GM19455 (cell line): ENCODE results near the gene ADARB2.
"Not testable (repeated sequence)": the region's sequence is repeated elsewhere in the genome, so short reads cannot be mapped to it uniquely, and the experiment has no call there.

ENCODE experiments used
- ATAC-seq: cut with Tn5 transposase; IDR thresholded peaks from one replicate; pipeline ENCODE4 v1.9.1; 2021; ENCODE audit not compliant: unreplicated experiment

Gene ADARB2

DNA sequence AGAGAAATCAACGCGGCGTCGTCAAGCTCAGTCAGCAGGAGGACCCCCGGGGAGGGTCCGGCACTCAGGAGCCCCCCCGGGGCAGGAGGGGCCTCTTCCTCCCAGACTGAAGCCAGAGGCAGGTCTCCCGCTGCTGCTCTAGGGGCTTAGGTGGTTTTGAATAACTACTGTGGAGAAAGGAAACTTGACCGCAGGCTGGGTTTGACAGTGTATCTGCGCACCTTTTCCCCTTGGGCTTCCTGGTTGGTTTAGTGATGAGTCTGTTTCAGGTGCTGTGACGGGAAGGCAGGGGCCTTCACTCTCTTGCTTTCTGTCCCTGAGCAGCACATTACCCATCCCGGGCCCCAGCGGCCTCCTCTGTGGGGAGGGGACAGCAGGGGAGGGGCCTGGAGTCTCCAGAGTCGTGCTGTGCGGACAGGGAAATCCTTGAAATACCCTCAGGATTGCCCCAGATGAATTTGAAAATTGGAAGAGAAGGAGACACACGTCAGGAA lies 262.2 kb downstream of the ADARB2 start:
- no peak for ATAC-seq

DNA sequence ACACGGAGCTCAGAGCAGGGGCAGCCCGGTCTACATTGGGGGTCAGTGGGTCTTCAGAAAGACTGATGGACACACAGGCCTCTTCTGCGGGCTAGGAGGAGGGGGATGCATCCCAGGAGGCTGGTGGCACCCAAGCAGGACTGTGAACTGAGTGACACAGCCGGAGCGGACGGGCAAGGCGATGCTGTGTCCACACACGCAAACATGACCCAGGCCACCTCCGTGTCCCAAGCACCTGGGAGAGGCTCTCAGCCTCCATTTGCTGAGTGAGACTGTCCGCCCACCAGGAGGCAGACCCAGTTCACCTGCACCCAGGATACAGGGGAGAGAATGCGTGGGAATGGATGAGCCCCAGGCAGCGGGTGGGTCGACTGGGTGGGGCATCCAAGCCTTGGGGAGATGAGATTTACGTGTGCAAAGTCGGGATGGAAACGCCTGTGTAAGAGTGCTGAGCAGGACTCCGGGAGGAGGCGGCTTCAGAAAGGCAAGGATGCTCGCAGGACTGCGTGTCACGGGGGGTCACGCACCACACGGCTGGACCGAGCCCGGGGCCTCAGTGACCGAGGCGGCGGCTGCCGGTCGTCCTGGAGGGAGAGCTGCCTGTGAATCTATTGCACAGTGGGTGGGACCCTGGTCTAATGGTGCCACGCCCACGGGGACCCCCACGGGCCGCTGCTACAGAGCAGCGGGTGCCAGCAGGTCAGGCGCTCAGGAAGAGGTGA lies 262.8 kb downstream of the ADARB2 start:
- no peak for ATAC-seq

GRCh38 chr10:1473874-1474273 lies 263.5 kb downstream of the ADARB2 start:
- ATAC-seq, result no peak

- ATAC-seq, result no peak
Measured at GRCh38 chr10:1472178-1472958, 265.0 kb downstream of the ADARB2 start.

DNA sequence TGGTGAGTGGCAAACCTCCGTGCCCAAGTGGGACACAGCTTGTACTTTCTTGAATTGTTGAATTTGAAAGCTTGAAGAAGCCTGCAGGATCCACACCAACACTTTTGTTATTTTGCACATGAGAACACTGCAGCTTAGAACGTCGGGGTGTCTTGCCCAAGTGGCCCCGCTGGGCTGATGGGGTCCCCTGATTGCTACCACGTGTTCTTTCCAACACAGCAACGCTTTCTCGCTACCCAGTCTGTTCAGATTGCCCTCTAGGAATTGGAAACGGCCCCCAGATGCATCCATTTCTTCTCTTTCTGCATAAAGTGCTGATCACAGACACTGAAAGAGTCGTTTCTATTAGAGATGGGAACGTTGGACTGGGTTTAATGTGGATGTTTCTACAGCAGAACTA lies 268.5 kb downstream of the ADARB2 start:
- ATAC-seq, result no peak

- no peak for ATAC-seq
Measured at GRCh38 chr10:1467334-1468076, 269.8 kb downstream of the ADARB2 start.

GRCh38 chr10:1465993-1466764 lies 271.1 kb downstream of the ADARB2 start:
- ATAC-seq, result no peak

DNA sequence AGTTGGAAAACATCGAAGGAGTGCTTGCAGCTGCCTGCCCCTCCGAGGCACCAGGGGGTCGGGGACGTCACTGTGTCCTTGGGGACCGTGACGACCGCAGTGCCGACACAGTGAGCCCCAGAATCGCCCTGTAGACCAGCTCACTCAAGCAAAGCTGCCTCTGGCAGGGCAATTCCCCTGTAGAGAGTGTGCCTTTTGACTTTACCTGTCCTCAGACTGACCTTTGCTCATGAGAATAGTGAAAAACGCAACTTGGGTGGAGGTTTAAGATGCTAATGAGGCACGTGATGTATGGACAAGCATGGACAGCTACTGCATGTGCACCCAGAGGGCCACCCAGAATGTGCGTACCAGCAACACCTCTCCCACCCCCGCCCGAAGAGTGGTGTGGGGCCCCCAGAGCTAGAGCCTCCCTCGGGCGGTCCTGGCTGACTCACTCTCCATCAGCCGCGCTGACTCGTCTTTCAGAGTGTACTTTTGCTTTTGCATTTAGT lies 271.9 kb downstream of the ADARB2 start:
- ATAC-seq, result no peak

DNA sequence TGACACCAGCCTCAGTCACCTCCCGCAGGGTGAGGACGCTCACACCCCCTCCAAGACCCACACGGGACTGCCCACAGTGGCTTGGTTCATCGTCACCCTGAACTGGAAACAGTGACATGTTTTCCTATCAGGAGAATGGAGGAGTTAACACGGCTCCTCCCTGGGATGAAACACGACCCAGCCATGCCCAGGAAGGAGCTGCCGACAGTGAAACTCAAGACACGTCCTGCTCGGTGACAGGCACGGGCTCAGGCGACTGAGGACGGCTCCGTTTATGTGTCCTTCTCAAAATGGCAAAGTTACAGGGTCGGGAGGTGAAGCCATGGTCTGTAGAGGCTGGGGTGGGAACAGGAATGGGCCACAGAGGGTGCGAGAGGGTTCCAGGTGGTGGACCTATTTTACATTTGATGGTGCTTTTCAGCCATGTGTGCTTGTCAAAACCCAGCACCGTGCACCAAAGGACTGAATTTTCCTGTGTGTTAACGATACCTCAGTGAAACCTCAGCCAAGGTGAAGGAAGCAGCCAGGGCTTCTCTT lies 272.4 kb downstream of the ADARB2 start:
- no peak for ATAC-seq

- not testable (repeated sequence) for ATAC-seq
Measured at GRCh38 chr10:1463971-1464370, 273.4 kb downstream of the ADARB2 start.

GRCh38 chr10:1462994-1463633 lies 274.2 kb downstream of the ADARB2 start:
- no peak for ATAC-seq

- no peak for ATAC-seq
Measured at GRCh38 chr10:1462521-1462920, 274.8 kb downstream of the ADARB2 start.

GRCh38 chr10:1462032-1462431 lies 275.3 kb downstream of the ADARB2 start:
- no peak for ATAC-seq

DNA sequence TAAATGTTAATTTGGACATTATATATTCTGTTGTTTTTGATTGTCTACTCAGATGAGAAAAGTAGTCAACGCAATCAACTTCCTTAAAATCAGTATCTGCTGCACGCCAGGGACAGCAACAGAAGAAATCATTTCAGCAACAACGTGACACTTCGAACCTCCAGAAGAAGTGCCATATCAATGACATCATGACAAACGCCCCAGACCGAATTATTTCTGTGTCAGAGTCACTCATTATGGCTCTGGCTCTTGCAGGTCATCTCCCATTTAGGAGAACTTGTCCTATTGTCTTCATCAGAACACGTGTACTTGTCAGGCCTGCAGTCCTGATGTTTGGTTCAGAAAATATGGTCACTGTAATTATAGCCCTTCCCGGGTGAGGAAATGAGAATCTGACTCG lies 276.3 kb downstream of the ADARB2 start:
- no peak for ATAC-seq

- ATAC-seq, result not testable (repeated sequence)
Measured at GRCh38 chr10:1459664-1460063, 277.7 kb downstream of the ADARB2 start.

GRCh38 chr10:1454951-1455350 lies 282.4 kb downstream of the ADARB2 start:
- ATAC-seq, result no peak

GRCh38 chr10:1454428-1454827 lies 282.9 kb downstream of the ADARB2 start:
- ATAC-seq, result peak; percentile 83

DNA sequence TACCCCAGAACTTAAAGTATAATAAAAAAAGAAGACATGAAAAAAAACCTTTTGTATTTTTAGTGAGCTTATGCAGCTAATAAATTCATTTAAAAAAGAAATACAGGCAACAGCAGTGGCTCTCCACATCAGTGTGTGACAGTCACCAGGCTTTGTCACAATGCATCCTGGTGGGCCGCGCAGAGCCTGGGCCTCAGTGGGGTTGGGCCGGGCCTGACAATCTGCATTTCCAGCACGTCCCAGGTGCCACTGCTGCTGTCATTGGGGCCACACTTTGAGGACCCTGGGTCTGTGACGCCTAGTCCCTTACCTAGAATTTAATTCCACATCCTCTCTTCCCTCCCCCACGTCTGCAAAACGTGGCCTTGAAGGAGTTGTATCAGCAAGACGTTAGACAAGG lies 284.5 kb downstream of the ADARB2 start:
- no peak for ATAC-seq

- ATAC-seq, result no peak
Measured at GRCh38 chr10:1451941-1452340, 285.4 kb downstream of the ADARB2 start.

GRCh38 chr10:1451362-1451888 lies 285.9 kb downstream of the ADARB2 start:
- no peak for ATAC-seq
